WTC11 (cell line): ENCODE results near the gene CRIP1. TPM values are rescaled to one million over a fixed set of nuclear protein-coding genes. Genes with fewer than 3 reads are reported as not detected.

ENCODE experiments used
- ATAC-seq: fragments of 200-7000 bp; cut with Tn5 transposase; 2 replicates; pipeline ENCODE4 v1.10.0; 2021; ENCODE audit warnings: mild to moderate bottlenecking, moderate library complexity
- CTCF ChIA-PET: fragments of 300-600 bp; sonication (Branson Sonifier 250); formaldehyde crosslinking; loops from one replicate; lab custom pipeline; 2021; ENCODE audit warnings: antibody characterized with exemption; lab: Charles Lee
- POLR2A ChIA-PET: fragments of 350-600 bp; sonication (Branson Sonifier 250); formaldehyde crosslinking; loops from one replicate; lab custom pipeline; 2021; ENCODE audit warnings: antibody characterized with exemption; lab: Charles Lee
- DNase-seq: peaks from one replicate; pipeline ENCODE4 v3.0.0; 2021; ENCODE audit warnings: low spot score
- H3K27ac Mint-ChIP-seq: 2 replicates; pipeline ENCODE4 v1.8.0; 2021; ENCODE audit warnings: mixed read lengths
- H3K27me3 Mint-ChIP-seq: 2 replicates; pipeline ENCODE4 v1.8.0; 2021; ENCODE audit warnings: low read depth, mild to moderate bottlenecking, moderate library complexity, mixed read lengths
- H3K36me3 Mint-ChIP-seq: 2 replicates; pipeline ENCODE4 v1.8.0; 2021; ENCODE audit warnings: mixed read lengths
- H3K4me1 Mint-ChIP-seq: 2 replicates; pipeline ENCODE4 v1.8.0; 2022; ENCODE audit warnings: mixed read lengths
- H3K4me3 Mint-ChIP-seq: 2 replicates; pipeline ENCODE4 v1.8.0; 2021; ENCODE audit warnings: mild to moderate bottlenecking, moderate library complexity, mixed read lengths
- H3K9me3 Mint-ChIP-seq: 2 replicates; pipeline ENCODE4 v1.8.0; 2021; ENCODE audit warnings: mixed read lengths
- ATF1 ChIP-seq: sonication (generic); formaldehyde crosslinking; IDR thresholded peaks from 2 replicates; pipeline ENCODE4 v1.8.1; 2023; ENCODE audit warnings: mild to moderate bottlenecking, moderate library complexity, missing genetic modification reagents
- CBFB ChIP-seq: sonication (generic); formaldehyde crosslinking; IDR thresholded peaks from 2 replicates; pipeline ENCODE4 v1.8.1; 2022; ENCODE audit warnings: mild to moderate bottlenecking, low read depth, missing genetic modification reagents
- E2F1 ChIP-seq: sonication (generic); formaldehyde crosslinking; IDR thresholded peaks from 2 replicates; pipeline ENCODE4 v1.8.0; 2022; ENCODE audit warnings: mild to moderate bottlenecking, missing genetic modification reagents
- ELF4 ChIP-seq: sonication (generic); formaldehyde crosslinking; IDR thresholded peaks from 2 replicates; pipeline ENCODE4 v1.8.1; 2022; ENCODE audit warnings: low read depth, mild to moderate bottlenecking, moderate library complexity, missing genetic modification reagents
- ESRRA ChIP-seq: sonication (generic); formaldehyde crosslinking; IDR thresholded peaks from 2 replicates; pipeline ENCODE4 v1.8.1; 2022; ENCODE audit warnings: mild to moderate bottlenecking, missing genetic modification reagents, borderline replicate concordance
- FOXP4 ChIP-seq: sonication (generic); formaldehyde crosslinking; IDR thresholded peaks from 2 replicates; pipeline ENCODE4 v1.8.0; 2022; ENCODE audit warnings: mild to moderate bottlenecking, missing genetic modification reagents
- GTF2I ChIP-seq: fragments of 250-450 bp; sonication (Bioruptor Pico); conservative IDR thresholded peaks from 2 replicates; pipeline ENCODE4 v1.4.0; 2021; ENCODE audit warnings: mild to moderate bottlenecking
- HMGXB4 ChIP-seq: sonication (generic); formaldehyde crosslinking; IDR thresholded peaks from 2 replicates; pipeline ENCODE4 v1.8.1; 2023; ENCODE audit warnings: mild to moderate bottlenecking, moderate library complexity, missing genetic modification reagents
- IRF1 ChIP-seq: sonication (generic); formaldehyde crosslinking; IDR thresholded peaks from 2 replicates; pipeline ENCODE4 v1.8.0; 2023; ENCODE audit warnings: missing genetic modification reagents
- JUN ChIP-seq: sonication (generic); formaldehyde crosslinking; IDR thresholded peaks from 2 replicates; pipeline ENCODE4 v1.8.0; 2023; ENCODE audit warnings: mild to moderate bottlenecking, missing genetic modification reagents
- KAT7 ChIP-seq: sonication (generic); formaldehyde crosslinking; IDR thresholded peaks from 2 replicates; pipeline ENCODE4 v1.8.1; 2023; ENCODE audit warnings: missing genetic modification reagents, mild to moderate bottlenecking, borderline replicate concordance
- MAX ChIP-seq: sonication (generic); formaldehyde crosslinking; IDR thresholded peaks from 2 replicates; pipeline ENCODE4 v1.8.0; 2022; ENCODE audit warnings: mild to moderate bottlenecking, missing genetic modification reagents
- NFATC4 ChIP-seq: fragments of 250-450 bp; sonication (Bioruptor Pico); IDR thresholded peaks from 2 replicates; pipeline ENCODE4 v1.9.0; 2021; ENCODE audit warnings: mild to moderate bottlenecking
- NR2C2 ChIP-seq: sonication (generic); formaldehyde crosslinking; IDR thresholded peaks from 2 replicates; pipeline ENCODE4 v1.8.0; 2022; ENCODE audit warnings: mild to moderate bottlenecking, missing genetic modification reagents
- RELA ChIP-seq: sonication (generic); formaldehyde crosslinking; IDR thresholded peaks from 2 replicates; pipeline ENCODE4 v1.8.1; 2022; ENCODE audit warnings: missing genetic modification reagents, mild to moderate bottlenecking, borderline replicate concordance
- RORB ChIP-seq: fragments of 250-450 bp; sonication (Bioruptor Pico); IDR thresholded peaks from 2 replicates; pipeline ENCODE4 v1.9.0; 2021; ENCODE audit warnings: mild to moderate bottlenecking
- SMAD3 ChIP-seq: sonication (generic); formaldehyde crosslinking; IDR thresholded peaks from 2 replicates; pipeline ENCODE4 v1.8.0; 2022; ENCODE audit warnings: missing genetic modification reagents, mild to moderate bottlenecking, borderline replicate concordance
- USF2 ChIP-seq: sonication (generic); formaldehyde crosslinking; IDR thresholded peaks from 2 replicates; pipeline ENCODE4 v1.8.1; 2023; ENCODE audit warnings: mild to moderate bottlenecking, missing genetic modification reagents, moderate library complexity
- ZMAT4 ChIP-seq: fragments of 250-450 bp; sonication (Bioruptor Pico); IDR thresholded peaks from 2 replicates; pipeline ENCODE4 v1.9.0; 2021; ENCODE audit warnings: mild to moderate bottlenecking
- ZNF232 ChIP-seq: sonication (generic); formaldehyde crosslinking; IDR thresholded peaks from 2 replicates; pipeline ENCODE4 v1.8.0; 2022; ENCODE audit warnings: mild to moderate bottlenecking, missing genetic modification reagents
- ZNF317 ChIP-seq: sonication (generic); formaldehyde crosslinking; IDR thresholded peaks from 2 replicates; pipeline ENCODE4 v1.8.1; 2023; ENCODE audit warnings: low read depth, mild to moderate bottlenecking, moderate library complexity, missing genetic modification reagents, borderline replicate concordance
- ZNF416 ChIP-seq: fragments of 250-450 bp; sonication (Bioruptor Pico); IDR thresholded peaks from 2 replicates; pipeline ENCODE4 v1.9.0; 2021; ENCODE audit warnings: mild to moderate bottlenecking, inconsistent platforms
- ZSCAN18 ChIP-seq: fragments of 250-450 bp; sonication (Bioruptor Pico); IDR thresholded peaks from 2 replicates; pipeline ENCODE4 v2.1.2; 2022; ENCODE audit warnings: mild to moderate bottlenecking, moderate library complexity
- total RNA-seq: library from RNA; stranded (reverse); gene quantifications from 3 replicates; pipeline ENCODE4 v1.2.3, GENCODE V29; 2021

CRIP1 gene
- total RNA-seq, 1 experiment from 2014 or later = 9.0 TPM

GRCh38 chr14:105505101-105505500 is 18.4 kb downstream of the CRIP1 start (continued):
- TF ChIP-seq HMGXB4 (CRISPR knock-in tag) (no peak), ELF4 (no peak)

- TF ChIP-seq ATF1 = no peak
- no peak for TF ChIP-seq JUN (CRISPR knock-in tag)
- no peak for TF ChIP-seq USF2 (CRISPR knock-in tag)
- DNase-seq (no peak), ATAC-seq (no peak)
- H3K4me3 Mint-ChIP-seq = no peak overlapping the region
- POLR2A ChIA-PET = no interaction called here
- peaks cover 3% of the 10 kb centered on the region for H3K9me3 Mint-ChIP-seq
- H3K4me1 Mint-ChIP-seq = no peaks in the 10 kb centered on the region
- H3K36me3 Mint-ChIP-seq = peaks cover 2% of the 10 kb centered on the region; the same call in 1 of the 2 replicates
- CTCF ChIA-PET = interaction anchor here (1.6 to 2.1 kb wide), 3 partner anchors 18 to 27 kb away, joined by 3 to 10 read pairs (median 4); no protein-coding TSS in a partner anchor
- peaks cover 8% of the 10 kb centered on the region for H3K27me3 Mint-ChIP-seq
- no peak overlapping the region for H3K27ac Mint-ChIP-seq
Observed at GRCh38 chr14:105507247-105507646, 20.6 kb downstream of the CRIP1 start.

GRCh38 chr14:105508069-105508468 is 21.4 kb downstream of the CRIP1 start:
- Mint-ChIP-seq H3K4me1 (no peaks in the 10 kb centered on the region), H3K36me3 (peaks cover 2% of the 10 kb centered on the region; the same call in 1 of the 2 replicates), H3K27me3 (peaks cover 8% of the 10 kb centered on the region)
- TF ChIP-seq E2F1 (CRISPR knock-in tag) = no peak
- no peak for TF ChIP-seq ESRRA
- TF ChIP-seq GTF2I (CRISPR knock-in tag) = no peak
- no peak for TF ChIP-seq NR2C2 (CRISPR knock-in tag)
- TF ChIP-seq, all 79 proteins: peak for 0
- Mint-ChIP-seq H3K9me3 (peaks cover 7% of the 10 kb centered on the region), H3K4me3 (no peak overlapping the region), H3K27ac (no peak overlapping the region)
- ATAC-seq (no peak), DNase-seq (no peak)
- POLR2A ChIA-PET = no interaction called here
- CTCF ChIA-PET = interaction anchor here (1.6 kb wide), 2 partner anchors 20 to 27 kb away, joined by 3 to 4 read pairs; no protein-coding TSS in a partner anchor

GRCh38 chr14:105508601-105509000 is 21.9 kb downstream of the CRIP1 start:
- CTCF ChIA-PET = interaction anchor here (1.6 kb wide), 1 partner anchor 20 kb away, joined by 3 read pairs; no protein-coding TSS in a partner anchor
- no peak overlapping the region for H3K27ac Mint-ChIP-seq
- no peak for TF ChIP-seq ZMAT4 (CRISPR knock-in tag)
- no peak for TF ChIP-seq ZNF416 (CRISPR knock-in tag)
- TF ChIP-seq KAT7 (CRISPR knock-in tag) = no peak
- TF ChIP-seq CBFB (CRISPR knock-in tag) = no peak
- TF ChIP-seq GTF2I (CRISPR knock-in tag) = no peak
- TF ChIP-seq JUN (CRISPR knock-in tag) = no peak
- no peak for TF ChIP-seq RORB (CRISPR knock-in tag)
- TF ChIP-seq NFATC4 = no peak
- TF ChIP-seq SMAD3 = no peak
- TF ChIP-seq ZNF317 (CRISPR knock-in tag) = no peak
- no peak for TF ChIP-seq RELA
- no peak for TF ChIP-seq FOXP4 (CRISPR knock-in tag)
- no peak for TF ChIP-seq MAX (CRISPR knock-in tag)
- no peak for TF ChIP-seq ZSCAN18 (CRISPR knock-in tag)
- no peak for TF ChIP-seq ZNF232 (CRISPR knock-in tag)
- TF ChIP-seq IRF1 (CRISPR knock-in tag) = no peak

More at GRCh38 chr14:105508601-105509000, 21.9 kb downstream of the CRIP1 start:
- Mint-ChIP-seq H3K4me1 (no peaks in the 10 kb centered on the region), H3K4me3 (no peak overlapping the region), H3K27me3 (peaks cover 8% of the 10 kb centered on the region), H3K9me3 (peaks cover 10% of the 10 kb centered on the region), H3K36me3 (peaks cover 2% of the 10 kb centered on the region; the same call in 1 of the 2 replicates)
- ATAC-seq = no peak
- POLR2A ChIA-PET = no interaction called here
- DNase-seq = no peak
